A673 (cell line): ENCODE results near the gene RBFOX1.

Experiments
- CTCF ChIP-seq: fragments of 300-800, 200-600 bp; sonication (generic); conservative IDR thresholded peaks from 2 replicates; pipeline ENCODE4 v1.5.1; 2017; ENCODE audit warnings: low read depth, mild to moderate bottlenecking, antibody characterized with exemption, low read length, moderate library complexity, mixed read lengths
- EZH2 ChIP-seq: fragments of 200-600 bp; sonication (generic); IDR thresholded peaks from 2 replicates; pipeline ENCODE4 v1.6.1; 2017; ENCODE audit warnings: borderline replicate concordance, low read depth, mild to moderate bottlenecking, mixed read lengths, antibody characterized with exemption, low read length; ENCODE audit not compliant: poor library complexity, severe bottlenecking

- TF ChIP-seq CTCF (no peak), EZH2 (no peak)
Observed at GRCh38 chr16:7653746-7654461, 321.3 kb downstream of the RBFOX1 start.
